OCI-LY3 (cell line): ENCODE measurements around the gene MAPKAPK2.

Experiments
- H2AFZ ChIP-seq: fragments of 200-600, 300-600 bp; shearing (Covaris generic); 2 replicates; pipeline ENCODE4 v1.6.0; 2014; ENCODE audit warnings: antibody characterized with exemption, low read depth, low read length
- H3K27ac ChIP-seq: fragments of 200-600, 300-600 bp; sonication (generic); 2 replicates; pipeline ENCODE4 v1.5.1; 2014; ENCODE audit warnings: mild to moderate bottlenecking, low read length, moderate library complexity, mixed read lengths
- H3K27me3 ChIP-seq: fragments of 200-600, 300-600 bp; sonication (generic); 2 replicates; pipeline ENCODE4 v1.6.1; 2014; ENCODE audit warnings: low read depth, low read length, mixed read lengths
- H3K36me3 ChIP-seq: fragments of 200-600, 300-600 bp; sonication (generic); replicated peaks from 2 replicates; pipeline ENCODE3; 2014; ENCODE audit warnings: low read depth, low read length, mixed read lengths
- H3K4me1 ChIP-seq: fragments of 300-600, 200-600 bp; sonication (generic); 2 replicates; pipeline ENCODE4 v1.6.1; 2014; ENCODE audit warnings: low read length, mixed read lengths
- H3K4me2 ChIP-seq: fragments of 200-600, 300-600 bp; sonication (generic); 2 replicates; pipeline ENCODE4 v1.6.1; 2014; ENCODE audit warnings: low read length, mixed read lengths
- H3K4me3 ChIP-seq: fragments of 300-600, 200-600 bp; sonication (generic); 2 replicates; pipeline ENCODE4 v1.5.1; 2014; ENCODE audit warnings: antibody characterized with exemption, mild to moderate bottlenecking, low read length, moderate library complexity
- H3K79me2 ChIP-seq: fragments of 300-600, 200-600 bp; shearing (Covaris generic); 2 replicates; pipeline ENCODE4 v1.6.1; 2014; ENCODE audit warnings: mild to moderate bottlenecking, low read length, mixed read lengths
- H3K9ac ChIP-seq: fragments of 300-600, 200-600 bp; shearing (Covaris generic); 2 replicates; pipeline ENCODE4 v1.6.0; 2014; ENCODE audit warnings: mild to moderate bottlenecking, low read length, moderate library complexity
- H3K9me3 ChIP-seq: fragments of 200-600, 300-600 bp; shearing (Covaris generic); 2 replicates; pipeline ENCODE4 v1.6.1; 2014; ENCODE audit warnings: low read length, mixed read lengths; ENCODE audit not compliant: insufficient read depth
- H4K20me1 ChIP-seq: fragments of 200-600, 300-600 bp; sonication (generic); 2 replicates; pipeline ENCODE4 v1.6.1; 2016; ENCODE audit warnings: low read length, mixed read lengths; ENCODE audit not compliant: insufficient read depth
- CTCF ChIP-seq: fragments of 200-600, 300-600 bp; sonication (generic); IDR thresholded peaks from 2 replicates; pipeline ENCODE4 v1.5.1; 2014; ENCODE audit warnings: antibody characterized with exemption, low read length, low read depth
- EZH2phosphoT487 ChIP-seq: fragments of 200-600 bp; shearing (Covaris generic); IDR thresholded peaks from 2 replicates; pipeline ENCODE4 v1.6.1; 2018; ENCODE audit warnings: antibody characterized with exemption, mixed run types, low read depth

MAPKAPK2 gene

GRCh38 chr1:206656936-206657335 lies 27.8 kb upstream of the MAPKAPK2 start:
- peaks cover 17% of the 10 kb centered on the region for H3K27me3 ChIP-seq
- no peak for TF ChIP-seq EZH2phosphoT487
- no peak for TF ChIP-seq CTCF
- H3K27ac ChIP-seq, result no peak overlapping the region
- H3K4me2 ChIP-seq, result no peak overlapping the region
- no peak overlapping the region for H3K4me3 ChIP-seq
- H3K9me3 ChIP-seq, result no peaks in the 10 kb centered on the region
- H3K79me2 ChIP-seq, result no peaks in the 10 kb centered on the region
- H4K20me1 ChIP-seq, result no peaks in the 10 kb centered on the region
- H2AFZ ChIP-seq, result no peak overlapping the region
- no peaks in the 10 kb centered on the region for H3K36me3 ChIP-seq
- H3K9ac ChIP-seq, result no peak overlapping the region
- peaks cover 11% of the 10 kb centered on the region for H3K4me1 ChIP-seq

GRCh38 chr1:206657751-206658150 lies 27.0 kb upstream of the MAPKAPK2 start:
- peaks cover 15% of the 10 kb centered on the region for H3K4me1 ChIP-seq
- H3K27ac ChIP-seq, result no peak overlapping the region
- peak overlapping the region; percentile 70 for H3K4me3 ChIP-seq
- H3K36me3 ChIP-seq, result no peaks in the 10 kb centered on the region
- TF ChIP-seq EZH2phosphoT487 (no peak), CTCF (no peak)
- no peaks in the 10 kb centered on the region for H3K79me2 ChIP-seq
- no peak overlapping the region for H3K9ac ChIP-seq
- no peaks in the 10 kb centered on the region for H3K9me3 ChIP-seq
- H4K20me1 ChIP-seq, result no peaks in the 10 kb centered on the region
- peak overlapping the region; percentile 65; the same call in 1 of the 2 replicates for H2AFZ ChIP-seq
- peak overlapping the region; percentile 83 for H3K4me2 ChIP-seq
- H3K27me3 ChIP-seq, result peaks cover 25% of the 10 kb centered on the region

GRCh38 chr1:206658264-206658980 lies 26.3 kb upstream of the MAPKAPK2 start:
- Histone ChIP-seq H3K9ac (peak overlapping the region; percentile 26; the same call in 1 of the 2 replicates), H3K4me3 (peak overlapping the region; percentile 70), H4K20me1 (no peaks in the 10 kb centered on the region), H3K9me3 (no peaks in the 10 kb centered on the region), H3K4me2 (peak overlapping the region; percentile 83), H3K79me2 (no peaks in the 10 kb centered on the region), H3K36me3 (no peaks in the 10 kb centered on the region), H3K4me1 (peaks cover 21% of the 10 kb centered on the region), H2AFZ (peak overlapping the region; percentile 65), H3K27me3 (peaks cover 32% of the 10 kb centered on the region), H3K27ac (no peak overlapping the region)
- TF ChIP-seq EZH2phosphoT487 (no peak), CTCF (peak; percentile 94)

- TF ChIP-seq EZH2phosphoT487 (no peak), CTCF (no peak)
- no peak overlapping the region for H3K27ac ChIP-seq
These were observed 25.8 kb upstream of the MAPKAPK2 start for GRCh38 chr1:206658981-206659273.

More at GRCh38 chr1:206658981-206659273, 25.8 kb upstream of the MAPKAPK2 start:
- no peaks in the 10 kb centered on the region for H3K9me3 ChIP-seq
- no peaks in the 10 kb centered on the region for H3K79me2 ChIP-seq
- H4K20me1 ChIP-seq, result no peaks in the 10 kb centered on the region
- H3K4me3 ChIP-seq, result no peak overlapping the region
- no peak overlapping the region for H2AFZ ChIP-seq
- peaks cover 37% of the 10 kb centered on the region for H3K27me3 ChIP-seq
- no peaks in the 10 kb centered on the region for H3K36me3 ChIP-seq
- H3K4me1 ChIP-seq, result peaks cover 26% of the 10 kb centered on the region
- peak overlapping the region; percentile 83; the same call in 1 of the 2 replicates for H3K4me2 ChIP-seq
- H3K9ac ChIP-seq, result no peak overlapping the region
